HG03025 (cell line): ENCODE measurements around the gene CACNG4.

Experiments used
- ATAC-seq: cut with Tn5 transposase; IDR thresholded peaks from one replicate; pipeline ENCODE4 v1.9.1; 2021; ENCODE audit warnings: mild to moderate bottlenecking, moderate library complexity; ENCODE audit not compliant: unreplicated experiment, low FRiP score

The CACNG4 gene

DNA sequence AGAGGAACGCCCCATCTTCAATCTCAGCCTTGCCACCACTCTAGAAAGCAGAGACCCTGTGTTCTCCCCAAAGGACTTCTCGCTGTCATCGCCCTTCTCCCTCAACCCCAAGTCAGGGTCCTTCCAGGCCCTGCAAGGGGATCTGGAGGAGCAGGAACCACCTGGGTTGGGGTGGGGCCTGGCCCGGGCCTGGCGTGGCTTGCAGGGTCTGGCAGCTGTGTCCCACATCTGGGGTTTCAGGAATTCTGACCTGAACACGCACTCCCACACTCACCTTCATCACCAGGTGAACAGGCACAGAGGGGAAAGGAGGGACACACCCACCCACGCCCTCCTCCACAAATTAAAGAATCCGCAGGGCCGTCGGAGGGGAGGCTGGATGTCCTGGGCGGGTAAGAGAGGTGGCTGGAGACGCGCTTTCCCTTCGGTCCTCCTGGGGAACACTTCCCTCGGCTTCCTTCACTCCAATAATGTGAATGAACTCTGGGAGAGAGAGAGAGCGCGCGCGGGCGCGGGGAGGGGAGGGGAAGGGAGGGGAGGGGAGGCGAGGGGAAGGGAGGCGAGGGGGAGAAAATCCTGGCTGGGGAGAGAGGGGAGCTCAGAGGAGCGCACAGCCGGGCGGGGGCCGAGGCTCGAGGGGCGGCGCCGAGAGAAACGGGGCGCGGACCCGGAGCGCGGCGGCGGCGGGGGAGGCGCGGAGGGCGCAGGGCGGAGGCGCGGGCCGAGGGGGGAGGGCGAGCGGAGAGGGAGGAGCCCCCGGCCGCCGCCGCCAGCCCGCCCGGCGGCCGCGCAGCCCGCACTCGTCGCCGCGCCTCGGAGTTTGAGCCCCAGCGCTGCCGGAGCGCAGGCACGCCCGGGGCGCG lies at the start of gene CACNG4:
CACNG4 (plus strand) TSS at position 799 of the 863 bp plus-strand sequence. CDS start 205 bp downstream, outside the sequence.
- ATAC-seq: no peak

DNA sequence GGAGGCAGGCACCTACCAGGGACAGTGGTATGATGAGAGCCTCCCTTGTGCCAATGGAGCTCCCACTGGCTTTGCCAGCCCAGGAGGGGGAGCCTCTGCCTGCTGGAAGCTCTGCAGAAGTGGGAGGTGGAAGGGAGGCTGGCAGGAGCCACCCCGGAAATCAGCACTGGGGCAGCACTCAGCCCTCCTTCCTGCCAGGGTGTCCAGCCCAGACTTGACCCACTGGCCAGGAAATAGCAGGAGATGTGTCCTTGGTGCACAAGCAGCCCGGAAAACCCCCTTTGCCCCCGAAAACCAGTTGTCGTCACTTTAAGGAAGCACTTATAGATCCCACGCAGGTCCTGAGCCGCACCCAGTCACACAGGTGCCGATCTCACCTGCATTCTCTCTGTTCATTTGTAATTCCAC lies 49.3 kb upstream of the CACNG4 start:
- ATAC-seq: no peak

- ATAC-seq: no peak
Observed at GRCh38 chr17:66915792-66916191, 48.7 kb upstream of the CACNG4 start.

DNA sequence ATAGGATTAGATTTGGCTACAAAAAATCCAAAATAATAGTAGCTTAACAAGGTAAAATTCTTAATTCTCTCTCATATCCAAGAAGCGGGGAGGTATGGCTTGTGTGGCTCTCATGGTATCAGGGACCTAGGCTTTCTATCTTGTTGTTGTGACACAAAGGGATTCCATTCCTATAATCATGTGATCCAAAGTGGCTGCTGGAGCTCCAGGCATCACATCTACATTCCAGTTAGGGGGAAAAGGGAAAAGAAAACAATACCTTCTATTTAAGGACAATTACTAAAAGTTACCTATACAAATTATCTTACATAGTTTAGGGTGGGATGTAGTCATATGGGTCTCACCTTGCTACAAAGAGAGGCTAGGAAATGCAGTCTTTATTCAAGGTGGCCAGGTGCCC lies 47.6 kb upstream of the CACNG4 start:
- no peak for ATAC-seq

- ATAC-seq: no peak
Observed at GRCh38 chr17:66918896-66919295, 45.6 kb upstream of the CACNG4 start.

- no peak for ATAC-seq
Observed at GRCh38 chr17:66920435-66920834, 44.1 kb upstream of the CACNG4 start.

DNA sequence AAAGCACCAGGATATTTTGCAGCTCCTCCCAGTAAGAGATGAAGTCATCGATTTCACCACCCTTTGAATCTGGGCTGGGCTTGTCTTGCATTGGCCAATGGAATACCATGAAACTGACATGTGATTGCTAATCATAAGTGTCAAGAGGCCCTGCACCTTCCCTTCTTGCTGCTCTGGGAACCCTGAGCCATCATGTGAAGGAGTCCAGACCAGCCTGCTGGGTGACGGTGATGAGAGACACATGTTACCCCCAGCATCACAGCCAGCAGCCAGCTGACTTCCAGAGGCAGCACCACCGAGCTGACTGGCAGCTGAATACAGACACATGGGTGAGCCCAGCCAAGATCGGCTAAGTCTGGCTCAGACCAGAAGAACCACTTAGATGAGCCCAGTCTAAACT lies 43.6 kb upstream of the CACNG4 start:
- ATAC-seq: no peak

DNA sequence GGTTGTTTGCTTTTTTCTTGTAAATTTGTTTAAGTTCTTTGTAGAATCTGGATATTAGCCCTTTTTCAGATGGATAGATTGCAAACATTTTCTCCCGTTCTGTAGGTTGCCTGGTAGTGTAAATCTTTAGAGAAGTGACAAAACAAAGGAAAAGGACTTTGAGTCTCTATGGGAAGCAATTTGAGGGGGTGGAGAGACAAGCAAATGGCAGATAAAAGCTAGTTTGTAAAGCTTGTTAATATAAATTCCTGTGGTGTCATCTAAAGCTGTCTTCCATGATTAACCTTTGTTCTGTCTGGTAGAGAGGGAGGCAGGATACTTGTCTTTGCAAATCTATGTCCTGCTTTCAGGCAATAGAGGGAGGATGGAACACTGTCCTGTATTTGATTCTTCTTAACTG lies 40.6 kb upstream of the CACNG4 start:
- no peak for ATAC-seq

GRCh38 chr17:66925811-66926500 lies 38.6 kb upstream of the CACNG4 start:
- no peak for ATAC-seq

DNA sequence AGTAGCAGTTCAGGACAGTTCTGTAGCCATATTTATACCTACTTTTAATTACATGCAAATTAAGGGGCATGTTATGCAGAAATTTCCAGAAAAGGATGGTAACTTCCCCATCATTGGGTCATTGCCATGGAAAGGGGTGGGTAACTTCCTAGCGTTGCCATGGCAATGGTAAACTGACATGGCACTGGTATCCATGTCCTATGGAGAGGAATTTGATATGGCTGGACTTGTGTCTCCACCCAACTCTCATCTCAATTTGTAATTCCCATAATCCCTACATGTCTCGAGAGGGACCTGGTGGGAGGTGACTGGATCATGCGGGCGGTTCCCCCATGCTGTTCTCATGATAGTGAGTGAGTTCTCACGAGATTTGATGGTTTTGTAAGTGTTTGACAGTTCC lies 35.6 kb upstream of the CACNG4 start:
- no peak for ATAC-seq

- no peak for ATAC-seq
Observed at GRCh38 chr17:66929591-66929990, 34.9 kb upstream of the CACNG4 start.

- ATAC-seq: no peak
Observed at GRCh38 chr17:66930933-66931332, 33.6 kb upstream of the CACNG4 start.

DNA sequence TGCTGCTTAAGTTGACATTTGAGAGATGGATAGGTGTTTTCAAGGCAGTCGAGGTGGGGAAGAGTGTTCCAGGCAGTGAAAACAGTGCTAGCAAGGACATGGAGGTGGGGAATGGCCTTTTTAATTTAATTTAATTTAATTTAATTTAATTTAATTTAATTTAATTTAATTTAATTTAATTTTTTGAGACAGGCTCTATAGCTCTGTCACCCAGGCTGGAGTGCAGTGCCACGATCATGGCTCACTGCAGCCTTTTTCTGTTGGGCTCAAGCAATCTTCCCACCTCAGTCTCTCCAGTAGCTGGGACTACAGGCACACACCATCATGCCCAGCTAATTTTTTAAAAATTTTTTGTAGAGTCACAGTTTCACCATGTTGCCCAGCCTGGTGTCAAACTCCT lies 32.2 kb upstream of the CACNG4 start:
- no peak for ATAC-seq

DNA sequence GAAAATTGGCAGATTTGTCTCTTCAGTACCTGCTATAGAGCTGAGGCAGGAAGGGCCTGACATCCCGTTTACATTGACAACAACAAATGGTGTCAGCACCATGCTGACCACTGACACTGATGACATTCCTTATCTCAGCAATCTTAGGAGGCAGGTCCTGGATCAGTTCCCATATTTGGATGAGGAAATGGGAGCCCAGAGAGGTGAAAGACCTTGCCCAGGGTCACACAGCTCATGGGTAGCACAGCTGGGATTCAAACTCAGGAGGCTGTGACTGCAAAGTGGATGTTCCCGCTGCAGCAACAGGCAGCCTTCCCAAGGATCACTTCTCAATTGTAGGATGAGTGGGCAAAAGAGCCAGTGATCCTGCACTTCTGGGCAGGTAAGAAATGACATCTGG lies 30.5 kb upstream of the CACNG4 start:
- ATAC-seq: no peak

GRCh38 chr17:66935717-66936116 lies 28.8 kb upstream of the CACNG4 start:
- no peak for ATAC-seq

DNA sequence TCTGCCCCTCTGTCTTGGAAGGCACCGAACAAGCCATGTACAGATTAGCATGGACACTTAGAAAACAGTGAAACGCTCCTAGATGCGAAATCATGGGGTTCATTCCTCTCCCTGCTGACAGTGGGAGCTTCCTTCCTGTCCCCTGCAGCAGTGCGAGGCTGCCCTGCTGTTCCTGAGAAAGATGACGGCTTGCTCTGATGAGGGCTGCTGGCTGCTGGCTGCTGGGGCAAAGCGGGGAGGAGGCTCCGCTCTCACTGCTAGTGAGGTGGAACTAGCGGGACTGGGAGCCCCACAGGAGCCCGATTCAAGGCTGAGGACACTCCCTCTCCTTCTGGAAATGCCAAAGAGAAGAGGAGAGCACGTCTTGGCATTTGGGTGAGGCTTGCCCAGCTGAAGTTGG lies 25.9 kb upstream of the CACNG4 start:
- no peak for ATAC-seq

GRCh38 chr17:66939461-66940114 lies 24.9 kb upstream of the CACNG4 start:
- ATAC-seq: no peak

GRCh38 chr17:66941249-66941648 lies 23.3 kb upstream of the CACNG4 start:
- no peak for ATAC-seq

DNA sequence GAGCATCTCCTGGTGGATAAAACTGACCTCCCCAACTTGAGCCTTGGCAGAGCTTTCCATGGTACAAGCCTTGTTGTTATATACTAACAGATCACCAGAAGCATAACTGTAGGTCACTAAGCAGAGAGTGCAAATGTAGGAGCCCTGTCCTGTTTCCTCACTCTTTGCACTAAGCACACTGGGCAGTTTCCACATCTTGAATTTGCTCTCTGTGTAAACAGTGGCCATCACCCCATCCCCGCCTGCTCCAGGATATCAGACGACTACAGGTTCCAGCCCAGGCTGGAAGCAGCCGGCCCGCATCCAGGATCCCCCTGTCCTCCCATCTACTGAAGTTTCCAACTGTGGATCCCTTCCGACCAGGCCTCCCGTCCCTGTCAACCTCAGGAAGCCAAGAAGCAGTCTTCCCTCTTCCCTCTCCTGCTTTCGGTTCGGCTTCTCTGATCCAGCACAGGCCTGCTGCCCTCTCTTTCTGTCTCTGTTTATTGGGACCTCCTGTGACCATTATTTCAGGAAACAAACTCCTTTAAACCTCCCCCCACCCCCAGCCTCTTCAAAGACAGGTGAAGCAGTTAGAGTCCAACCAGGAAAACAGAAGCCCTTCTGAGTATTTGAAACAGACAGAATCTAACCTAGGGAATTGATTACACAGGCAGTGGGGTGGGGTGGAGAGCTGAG lies 22.6 kb upstream of the CACNG4 start:
- no peak for ATAC-seq

DNA sequence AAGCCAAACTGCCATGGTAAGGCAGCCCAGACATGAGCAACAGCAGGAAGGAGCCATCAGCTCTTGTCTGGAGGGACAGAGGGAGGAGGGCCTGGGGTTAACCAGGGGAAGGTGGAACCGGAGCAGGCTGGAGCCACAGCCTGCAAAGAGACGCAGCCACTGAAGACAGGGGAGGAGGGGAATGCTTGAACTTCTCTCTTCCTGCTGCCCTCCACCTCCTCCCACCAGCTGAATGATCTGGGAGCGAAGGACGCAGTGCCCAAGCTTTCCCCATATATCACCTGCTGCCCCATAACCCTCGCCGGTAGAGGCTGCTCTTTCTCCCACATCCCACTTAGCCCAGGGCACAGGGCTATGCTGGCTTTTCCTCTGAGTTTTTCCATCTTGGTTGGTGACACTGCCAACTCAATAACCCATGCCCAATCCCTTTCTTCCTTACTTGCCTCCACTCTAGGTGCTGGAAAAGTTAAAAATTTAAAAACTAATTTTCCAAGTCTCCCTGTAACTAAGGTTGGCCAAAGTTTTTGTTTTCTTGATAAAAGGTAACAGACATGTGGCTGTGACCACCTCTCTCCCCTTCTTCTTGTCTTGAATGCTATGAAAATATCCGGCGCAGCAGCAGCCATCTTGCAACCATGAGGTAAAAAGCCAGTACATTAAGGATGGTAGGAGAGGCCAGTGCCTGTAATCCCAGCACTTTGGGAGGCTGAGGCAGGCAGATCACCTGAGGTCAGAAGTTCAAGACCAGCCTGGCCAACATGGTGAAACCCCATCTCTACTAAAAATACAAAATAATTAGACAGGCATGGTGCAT lies 21.8 kb upstream of the CACNG4 start:
- ATAC-seq: no peak
